Adrenal gland (tissue), 12 donors: ENCODE results near the gene SPAG16. TPM values are rescaled to one million over a fixed set of nuclear protein-coding genes. Genes with fewer than 3 reads are reported as not detected.

Source experiments
- DNase-seq, 7 donors: peaks; one replicate each; pipeline ENCODE4 v3.0.0-alpha.2; 2019 to 2020
- H3K27ac ChIP-seq, 5 donors: fragments of 200-600 bp; sonication (generic) in 4 of 5; 1 replicate in 3 of 5; 2 replicates in 2 of 5; pipeline versions ENCODE4 v1.5.1 to v1.8.0; 2016 to 2020; ENCODE audit warnings: mild to moderate bottlenecking in 1 of 5
- H3K27me3 ChIP-seq: fragments of 200-600 bp; 2 replicates; pipeline ENCODE4 v1.8.0; 2021
- H3K36me3 ChIP-seq, 2 donors: fragments of 200-600 bp; replicated peaks in 1 of 2; 1 replicate in 1 of 2; 2 replicates in 1 of 2; pipeline versions ENCODE4 v1.5.1 to v1.8.0; 2018 to 2022
- H3K4me1 ChIP-seq, 2 donors: fragments of 200-600 bp; replicated peaks in 1 of 2; 1 replicate in 1 of 2; 2 replicates in 1 of 2; pipeline versions ENCODE4 v1.5.1 to v1.8.0; 2018 to 2021
- H3K4me3 ChIP-seq, 4 donors: fragments of 200-600 bp; sonication (generic) in 3 of 4; one replicate each; pipeline ENCODE4 v1.5.1; 2016 to 2018
- H3K9me3 ChIP-seq, 3 donors: fragments of 200-600 bp; sonication (generic) in 1 of 3; replicated peaks in 1 of 3; 1 replicate in 2 of 3; 2 replicates in 1 of 3; pipeline versions ENCODE4 v1.5.1 to v1.8.0; 2016 to 2021
- CTCF ChIP-seq, 6 experiments: fragments of 450-650 bp in 4 of 6; fragments of 200-600 bp in 2 of 6; sonication (generic) in 1 of 6; IDR thresholded peaks; 1 replicate in 5 of 6; 2 replicates in 1 of 6; pipeline versions ENCODE4 v1.5.1 to v1.8.0; 2016 to 2021; ENCODE audit warnings: antibody characterized with exemption in 6 of 6, mild to moderate bottlenecking in 2 of 6, moderate library complexity in 1 of 6
- POLR2A ChIP-seq, 2 donors: fragments of 450-650 bp; IDR thresholded peaks; one replicate each; pipeline ENCODE4 v1.6.1; 2017; ENCODE audit warnings: antibody characterized with exemption in 2 of 2, mild to moderate bottlenecking in 2 of 2, moderate library complexity in 1 of 2
- WGBS, 4 donors: extraction: QIAGEN DNeasy Blood & Tissue Kit in 2 of 4; methylation state at CpG; one replicate each; pipeline versions ENCODE4 v1.1.5 to v1.1.7; 2013 to 2017; 5-methylcytosine and 5-hydroxymethylcytosine counted together
- intact Hi-C, 2 donors: fragments of 100-400 bp; cut with DNase I; formaldehyde crosslinking; loops; one replicate each; pipeline versions ENCODE4 v1.14.1 to v1.15.0; 2022 to 2023
- polyA plus RNA-seq, 3 donors: library from polyadenylated mRNA; stranded (reverse); fragments of 200-250 nt in 2 of 3; fragments of 350-450 nt in 1 of 3; fragmentation: Illumina TruSeq in 1 of 3; extraction: RNeasy Lipid Tissue Mini Kit (QIAGEN cat#74804) in 1 of 3; gene quantifications; one replicate each; pipeline ENCODE4 v1.2.3, GENCODE V29; 2013 to 2014
- total RNA-seq, 9 donors: library from RNA; depleted of rRNA in 4 of 9; stranded (reverse); fragments of >200 nt in 4 of 9; fragments of 120-200 nt in 1 of 9; fragmentation: NEBNext Ultra II Directional in 1 of 9; extraction: Animal tissue kit (Norgen Biotek cat#: 25700) in 1 of 9; gene quantifications; one replicate each; pipeline versions ENCODE4 v1.1.0 to v1.2.4, GENCODE V29; 2013 to 2023
- donor health status: healthy with polysubstance abuse.
- donor health status: Bipolar disorder and iron deficiency.
- donor health status: DM: yes; HTN: yes; CAD: no.
- donor health status: DM: no; HTN: no; CAD: no.
- donor health status: DM: no; HTN: no; CAD: no.
- donor health status: DM: yes; HTN: yes; CAD: no.

The SPAG16 gene
- total and polyA plus RNA-seq, 12 donors: 12.4 to 45.3 (median 21.8) TPM

GRCh38 chr2:214380681-214381080 is 1096.4 kb downstream of the SPAG16 start:
- no peaks in the 10 kb centered on the region for H3K4me1 ChIP-seq
- no peaks in the 10 kb centered on the region for H3K27me3 ChIP-seq
- intact Hi-C loops: no loop called here
- DNase-seq: no peak
- TF ChIP-seq POLR2A (IDR thresholded peaks at IDR 0.05) (no peak), CTCF (IDR thresholded peaks at IDR 0.05) (no peak)
- no peak overlapping the region for H3K4me3 ChIP-seq
- 57 to 71% (median 63%) methylated on average over 5 of the region's 5 CpGs for WGBS, 4 donors
- no peak overlapping the region for H3K27ac ChIP-seq
- no peaks in the 10 kb centered on the region for H3K36me3 ChIP-seq
- H3K9me3 ChIP-seq: no peaks in the 10 kb centered on the region

- Histone ChIP-seq H3K27ac (no peak overlapping the region), H3K27me3 (no peaks in the 10 kb centered on the region), H3K4me3 (no peak overlapping the region), H3K4me1 (no peaks in the 10 kb centered on the region), H3K36me3 (no peaks in the 10 kb centered on the region), H3K9me3 (no peaks in the 10 kb centered on the region)
- WGBS, 4 donors: 35 to 44% (median 40%) methylated on average over 2 of the region's 2 CpGs
- no peak for TF ChIP-seq CTCF (IDR thresholded peaks at IDR 0.05)
- TF ChIP-seq POLR2A (IDR thresholded peaks at IDR 0.05): no peak
- no peak for DNase-seq
- intact Hi-C loops: no loop called here
These were observed 1098.0 kb downstream of the SPAG16 start for GRCh38 chr2:214382229-214382628.

- intact Hi-C loops: no loop called here
- H3K4me1 ChIP-seq: no peaks in the 10 kb centered on the region
- WGBS, 4 donors: 82 to 90% (median 86%) methylated on average over 2 of the region's 2 CpGs
- H3K9me3 ChIP-seq: no peaks in the 10 kb centered on the region
- no peaks in the 10 kb centered on the region for H3K27me3 ChIP-seq
- DNase-seq: no peak
- H3K27ac ChIP-seq: no peak overlapping the region
- no peaks in the 10 kb centered on the region for H3K36me3 ChIP-seq
- no peak for TF ChIP-seq CTCF (IDR thresholded peaks at IDR 0.05)
- TF ChIP-seq POLR2A (IDR thresholded peaks at IDR 0.05): no peak
- H3K4me3 ChIP-seq: no peak overlapping the region
These were observed 1102.5 kb downstream of the SPAG16 start for GRCh38 chr2:214386720-214387119.

GRCh38 chr2:214389334-214389733 is 1105.1 kb downstream of the SPAG16 start:
- no peak for DNase-seq
- intact Hi-C loops: no loop called here

More at GRCh38 chr2:214389334-214389733, 1105.1 kb downstream of the SPAG16 start:
- Histone ChIP-seq H3K4me1 (no peaks in the 10 kb centered on the region), H3K27ac (no peak overlapping the region), H3K27me3 (no peaks in the 10 kb centered on the region), H3K4me3 (no peak overlapping the region), H3K9me3 (no peaks in the 10 kb centered on the region), H3K36me3 (no peaks in the 10 kb centered on the region)
- TF ChIP-seq POLR2A (IDR thresholded peaks at IDR 0.05) (no peak), CTCF (IDR thresholded peaks at IDR 0.05) (no peak)
